ENCODE results near the gene HDAC3.

Gene HDAC3

GRCh38 chr5:141636413-141637122 lies at the start of gene HDAC3, which contains the start of gene RELL2:
Gene HDAC3, minus strand, starts transcription at chr5:141636849. Its CDS starts 59 bp downstream, at chr5:141636790.
Gene RELL2, plus strand, starts transcription at chr5:141636997. Its CDS starts 1,229 bp downstream, at chr5:141638226.
- Mint-ChIP-seq H3K9me3 (no peaks in the 10 kb centered on the region), H3K27ac (peak within 1 kb of the TSS; percentile 59), H3K4me3 (peak within 1 kb of the TSS; percentile 91), H3K4me1 (ENCODE audit: low read depth) (peaks cover 67% of the 10 kb centered on the region), H3K27me3 (no peaks in the 10 kb centered on the region), H3K36me3 (ENCODE audit: low read depth) (peaks cover 59% of the 10 kb centered on the region)
- intact Hi-C loops (cut with micrococcal nuclease): no loop called here

GRCh38 chr5:141685591-141685990 lies 48.9 kb upstream of the HDAC3 start:
- Mint-ChIP-seq H3K27me3 (peaks cover 22% of the 10 kb centered on the region), H3K9me3 (no peaks in the 10 kb centered on the region), H3K36me3 (ENCODE audit: low read depth) (no peaks in the 10 kb centered on the region), H3K4me3 (no peak overlapping the region), H3K27ac (no peak overlapping the region), H3K4me1 (ENCODE audit: low read depth) (peaks cover 34% of the 10 kb centered on the region)
- intact Hi-C loops (cut with micrococcal nuclease): no loop called here

DNA sequence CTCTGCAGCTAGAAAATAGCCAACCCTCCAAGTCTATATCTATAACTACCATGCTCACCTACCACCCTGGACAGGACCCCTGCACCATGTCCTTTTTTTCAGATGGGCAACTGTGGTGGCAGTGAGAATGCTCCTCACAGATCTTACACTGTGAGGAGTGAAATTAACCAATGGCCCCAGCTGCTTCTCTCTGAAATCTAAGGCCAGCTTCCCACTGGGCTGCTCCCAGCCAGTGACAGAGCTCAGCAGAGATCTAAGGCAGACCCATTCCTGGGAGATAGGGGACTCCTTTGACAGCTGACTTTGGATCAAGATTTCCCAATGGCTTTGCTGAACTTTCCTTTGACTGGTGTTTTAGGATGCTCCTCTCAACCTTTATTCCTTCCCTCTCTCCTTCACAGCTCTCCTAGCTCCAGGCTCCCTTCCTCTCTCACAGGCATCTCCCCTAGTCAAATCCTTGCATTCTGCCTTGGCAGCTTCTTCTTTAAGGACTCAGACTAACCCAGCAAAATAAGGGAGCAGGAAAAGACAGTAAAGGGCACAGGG lies 47.0 kb upstream of the HDAC3 start:
- Mint-ChIP-seq H3K4me3 (no peak overlapping the region), H3K27ac (no peak overlapping the region), H3K4me1 (ENCODE audit: low read depth) (peaks cover 47% of the 10 kb centered on the region), H3K36me3 (ENCODE audit: low read depth) (no peaks in the 10 kb centered on the region), H3K27me3 (peaks cover 7% of the 10 kb centered on the region), H3K9me3 (no peaks in the 10 kb centered on the region)
- intact Hi-C loops (cut with micrococcal nuclease): no loop called here

- intact Hi-C loops (cut with micrococcal nuclease): no loop called here
- Mint-ChIP-seq H3K9me3 (no peaks in the 10 kb centered on the region), H3K36me3 (ENCODE audit: low read depth) (peaks cover 8% of the 10 kb centered on the region), H3K4me3 (peak within 1 kb of the TSS; percentile 64), H3K27me3 (peaks cover 3% of the 10 kb centered on the region), H3K4me1 (ENCODE audit: low read depth) (peaks cover 47% of the 10 kb centered on the region), H3K27ac (peak within 1 kb of the TSS; percentile 60)
These were observed 45.3 kb upstream of the HDAC3 start, which contains the start of gene ARAP3 for GRCh38 chr5:141681695-141682641. Gene ARAP3, minus strand, starts transcription at chr5:141682230. Its CDS starts 1,744 bp downstream, at chr5:141680486.

DNA sequence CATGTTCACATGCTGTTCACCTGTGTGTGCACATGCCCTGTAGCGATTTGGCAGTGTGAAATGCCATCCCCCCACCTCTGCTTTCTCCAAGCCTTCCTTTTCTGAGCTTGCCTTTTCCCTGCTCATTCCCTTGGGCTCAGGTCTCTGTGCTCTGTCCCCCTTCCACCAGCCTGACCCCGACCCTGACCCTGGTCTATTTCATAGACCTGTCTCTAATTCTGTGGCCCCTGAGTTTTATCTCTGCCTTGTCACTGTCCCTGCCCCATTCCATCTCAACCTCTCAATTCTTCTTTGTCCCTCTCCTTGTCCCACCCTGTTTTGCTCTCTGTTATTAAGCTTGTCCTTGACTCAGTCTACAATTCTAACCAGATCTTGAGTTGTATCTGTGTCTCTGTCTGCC lies 44.6 kb upstream of the HDAC3 start:
- peak overlapping the region; percentile 47 for H3K4me3 Mint-ChIP-seq
- intact Hi-C loops (cut with micrococcal nuclease): no loop called here
- peak overlapping the region; percentile 23 for H3K27ac Mint-ChIP-seq
- peaks cover 8% of the 10 kb centered on the region for H3K36me3 Mint-ChIP-seq (ENCODE audit: low read depth)
- H3K27me3 Mint-ChIP-seq: peaks cover 3% of the 10 kb centered on the region
- H3K4me1 Mint-ChIP-seq (ENCODE audit: low read depth): peaks cover 47% of the 10 kb centered on the region
- H3K9me3 Mint-ChIP-seq: no peaks in the 10 kb centered on the region

DNA sequence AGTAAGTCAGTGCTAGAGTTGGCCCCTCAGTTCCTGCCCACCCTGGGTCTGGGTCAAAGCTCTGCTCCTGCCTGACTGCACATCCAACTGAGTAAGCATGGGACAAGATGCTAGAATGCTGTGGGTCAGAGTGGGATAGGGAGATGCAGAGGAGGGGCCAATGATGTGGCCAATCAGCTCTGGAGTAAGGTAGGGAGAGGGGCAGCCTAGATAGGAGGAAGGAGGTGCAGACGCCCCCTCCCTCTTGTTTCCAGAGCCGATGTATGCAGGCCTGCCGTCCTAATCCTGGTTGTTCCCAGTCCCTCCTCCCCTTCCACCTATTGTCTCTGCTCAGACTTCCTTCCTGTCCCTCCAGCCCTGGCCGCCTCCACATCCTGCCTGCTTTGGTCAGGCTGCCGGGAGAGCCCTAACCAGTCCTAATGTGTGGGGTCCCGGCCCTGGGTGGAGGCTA lies 44.1 kb upstream of the HDAC3 start:
- Mint-ChIP-seq H3K4me1 (ENCODE audit: low read depth) (peaks cover 44% of the 10 kb centered on the region), H3K27ac (no peak overlapping the region), H3K27me3 (peaks cover 3% of the 10 kb centered on the region), H3K4me3 (no peak overlapping the region), H3K36me3 (ENCODE audit: low read depth) (peaks cover 8% of the 10 kb centered on the region), H3K9me3 (no peaks in the 10 kb centered on the region)
- intact Hi-C loops (cut with micrococcal nuclease): no loop called here

GRCh38 chr5:141680178-141680577 lies 43.5 kb upstream of the HDAC3 start:
- Mint-ChIP-seq H3K27me3 (peaks cover 3% of the 10 kb centered on the region), H3K4me3 (no peak overlapping the region), H3K4me1 (ENCODE audit: low read depth) (peaks cover 38% of the 10 kb centered on the region), H3K27ac (no peak overlapping the region), H3K9me3 (no peaks in the 10 kb centered on the region), H3K36me3 (ENCODE audit: low read depth) (peaks cover 8% of the 10 kb centered on the region)
- intact Hi-C loops (cut with micrococcal nuclease): no loop called here

- Mint-ChIP-seq H3K27me3 (peaks cover 3% of the 10 kb centered on the region), H3K4me1 (ENCODE audit: low read depth) (peaks cover 38% of the 10 kb centered on the region), H3K36me3 (ENCODE audit: low read depth) (peaks cover 10% of the 10 kb centered on the region), H3K9me3 (no peaks in the 10 kb centered on the region), H3K27ac (no peak overlapping the region), H3K4me3 (no peak overlapping the region)
- intact Hi-C loops (cut with micrococcal nuclease): no loop called here
These were observed 40.8 kb upstream of the HDAC3 start for GRCh38 chr5:141677415-141677814.

DNA sequence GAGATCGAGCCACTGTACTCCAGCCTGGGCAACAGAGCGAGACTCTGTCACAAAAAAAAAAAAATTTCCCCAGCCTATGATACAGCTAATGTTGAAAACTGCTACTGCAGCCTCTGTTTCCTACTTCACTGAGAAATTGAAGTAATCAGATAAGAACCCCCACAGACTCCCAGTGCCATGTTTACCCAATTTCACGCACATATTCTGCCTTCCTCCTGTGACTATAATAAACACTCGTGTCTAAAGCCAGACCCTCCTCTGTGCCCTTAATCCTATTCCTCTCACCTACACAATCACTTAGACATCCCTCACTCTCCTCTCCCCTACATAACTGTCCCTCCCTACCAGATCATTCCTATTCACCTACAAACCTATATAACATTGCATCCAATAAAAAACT lies 39.0 kb upstream of the HDAC3 start:
- Mint-ChIP-seq H3K4me3 (no peak overlapping the region), H3K27me3 (no peaks in the 10 kb centered on the region), H3K4me1 (ENCODE audit: low read depth) (peaks cover 22% of the 10 kb centered on the region), H3K9me3 (no peaks in the 10 kb centered on the region), H3K36me3 (ENCODE audit: low read depth) (peaks cover 24% of the 10 kb centered on the region), H3K27ac (no peak overlapping the region)
- intact Hi-C loops (cut with micrococcal nuclease): no loop called here

- Mint-ChIP-seq H3K36me3 (ENCODE audit: low read depth) (peaks cover 30% of the 10 kb centered on the region), H3K4me1 (ENCODE audit: low read depth) (peaks cover 18% of the 10 kb centered on the region), H3K4me3 (no peak overlapping the region), H3K27me3 (no peaks in the 10 kb centered on the region), H3K27ac (no peak overlapping the region), H3K9me3 (no peaks in the 10 kb centered on the region)
- intact Hi-C loops (cut with micrococcal nuclease): no loop called here
These were observed 38.1 kb upstream of the HDAC3 start for GRCh38 chr5:141674747-141675146.

DNA sequence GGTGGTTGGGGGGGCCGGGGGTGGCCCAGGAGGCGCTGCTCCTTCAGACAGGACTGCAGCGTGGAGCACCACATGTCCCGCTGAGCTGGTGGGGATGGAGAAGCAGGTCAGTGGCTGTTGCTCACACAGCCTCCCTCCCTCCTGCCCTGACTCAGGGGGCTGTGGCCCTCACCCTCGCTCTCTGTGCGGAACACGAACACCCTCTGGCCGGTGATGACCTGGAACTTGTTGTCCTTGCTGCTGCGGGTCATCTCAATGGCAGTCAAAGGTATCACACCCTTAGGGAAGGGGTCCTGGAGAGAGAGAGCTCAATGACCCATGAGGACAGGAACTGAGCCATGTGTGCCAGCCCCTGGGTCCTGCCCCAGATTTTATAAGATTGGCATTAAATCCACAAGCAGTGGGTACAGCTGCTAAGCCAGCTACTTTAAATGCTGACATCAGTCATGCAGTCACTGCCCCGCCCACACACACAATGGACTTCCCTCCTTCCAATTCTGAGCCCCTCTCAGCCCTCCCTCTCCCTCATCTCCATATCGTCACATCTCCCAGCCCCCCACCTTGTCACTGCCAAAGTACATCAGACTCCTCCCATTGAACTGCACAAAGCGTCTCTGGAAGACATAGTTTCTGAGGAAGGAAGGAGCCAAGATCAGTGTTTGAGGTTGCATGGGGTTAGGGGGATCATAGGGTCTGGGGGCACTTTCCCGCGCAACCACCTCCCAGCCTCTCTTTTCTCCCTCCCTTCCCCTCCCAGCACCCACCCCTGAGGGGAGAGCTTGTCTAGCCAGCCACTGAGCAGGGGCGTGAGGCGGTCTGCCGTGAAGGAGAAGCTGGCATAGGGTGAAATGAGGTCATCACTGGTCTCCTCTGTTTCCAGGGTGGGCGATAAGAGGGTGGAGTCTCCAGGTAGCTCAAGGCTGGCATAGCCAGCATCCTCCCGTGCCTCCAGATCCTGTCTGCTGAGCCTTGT lies 36.5 kb upstream of the HDAC3 start:
- Mint-ChIP-seq H3K36me3 (ENCODE audit: low read depth) (peaks cover 36% of the 10 kb centered on the region), H3K27ac (no peak overlapping the region), H3K4me1 (ENCODE audit: low read depth) (peaks cover 19% of the 10 kb centered on the region), H3K9me3 (no peaks in the 10 kb centered on the region), H3K4me3 (no peak overlapping the region), H3K27me3 (no peaks in the 10 kb centered on the region)
- intact Hi-C loops (cut with micrococcal nuclease): no loop called here

GRCh38 chr5:141672071-141672840 lies 35.6 kb upstream of the HDAC3 start:
- Mint-ChIP-seq H3K4me1 (ENCODE audit: low read depth) (peaks cover 19% of the 10 kb centered on the region), H3K27me3 (no peaks in the 10 kb centered on the region), H3K9me3 (no peaks in the 10 kb centered on the region), H3K36me3 (ENCODE audit: low read depth) (peaks cover 34% of the 10 kb centered on the region), H3K27ac (no peak overlapping the region), H3K4me3 (no peak overlapping the region)
- intact Hi-C loops (cut with micrococcal nuclease): no loop called here

Measured in dendritic cell treated with granulocyte-macrophage colony-stimulating factor and Interleukin-4, amounts not matched to agents 40 ng/mL and 50 ng/mL, for 4 days (primary cell).